ENCODE measurements around the gene ZNF814.
A peak's percentile ranks its signal among the peaks of the same experiment; 100 is the strongest.
"Not testable (repeated sequence)": the region's sequence is repeated elsewhere in the genome, so short reads cannot be mapped to it uniquely, and the experiment has no call there.

The ZNF814 gene

DNA sequence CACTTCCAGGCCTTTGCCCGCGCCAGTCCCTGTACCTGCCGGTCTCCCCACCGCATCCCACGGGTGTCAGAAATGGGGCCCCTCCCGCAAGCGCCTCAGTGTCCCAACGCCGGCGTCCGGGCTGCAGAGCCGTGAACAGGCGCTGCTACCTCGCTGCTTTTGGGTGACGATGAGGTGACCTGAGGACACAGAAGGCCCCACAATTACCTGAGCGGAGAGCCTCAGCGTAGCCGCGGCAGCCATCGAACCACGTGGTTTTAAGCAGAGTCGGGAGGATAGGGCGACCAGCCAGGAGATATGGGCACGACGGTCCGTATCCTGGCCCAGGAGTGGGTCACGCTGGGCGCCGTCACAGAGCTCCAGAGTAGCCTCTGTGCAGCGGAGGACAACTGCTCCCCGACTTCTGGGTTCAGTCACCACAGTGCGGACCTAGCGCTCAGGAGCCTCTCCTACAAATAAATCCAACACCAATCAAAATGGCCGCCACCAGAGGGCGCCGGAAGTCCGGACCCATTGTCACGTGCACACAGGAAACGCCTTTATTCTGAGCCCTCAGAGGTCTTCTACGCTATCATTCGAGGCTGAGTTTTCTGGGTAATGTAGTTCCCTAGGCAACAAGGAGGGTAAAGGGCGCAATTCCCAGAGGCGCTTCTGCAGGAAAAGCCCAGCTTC, at the start of gene ZNF814:
Gene ZNF814 (minus strand): TSS at position 478 of the 672 bp plus-strand sequence. CDS start 235 bp downstream, at position 243.
- DNase-seq (ENCODE audit: low spot score) = no peak

DNA sequence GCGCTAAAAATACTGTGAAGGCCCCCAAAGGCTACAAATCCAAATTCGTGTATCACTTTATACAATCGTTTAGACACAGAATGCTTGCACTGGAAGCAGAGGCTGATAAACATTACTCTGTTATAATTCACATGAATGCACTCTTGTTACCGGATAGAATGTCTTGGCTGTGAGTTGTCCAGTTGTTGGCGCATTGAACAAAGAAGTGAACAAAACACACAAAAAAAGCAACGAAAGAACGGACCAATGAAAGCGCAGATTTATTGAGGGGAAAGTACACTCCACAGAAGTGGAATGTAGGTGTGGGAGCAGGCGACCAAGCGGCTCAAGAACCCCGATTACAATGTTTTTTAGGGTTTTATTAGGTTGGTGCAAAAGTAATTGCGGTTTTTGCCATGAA, 46.9 kb upstream of the ZNF814 start:
- no peak for DNase-seq (ENCODE audit: low spot score)

DNA sequence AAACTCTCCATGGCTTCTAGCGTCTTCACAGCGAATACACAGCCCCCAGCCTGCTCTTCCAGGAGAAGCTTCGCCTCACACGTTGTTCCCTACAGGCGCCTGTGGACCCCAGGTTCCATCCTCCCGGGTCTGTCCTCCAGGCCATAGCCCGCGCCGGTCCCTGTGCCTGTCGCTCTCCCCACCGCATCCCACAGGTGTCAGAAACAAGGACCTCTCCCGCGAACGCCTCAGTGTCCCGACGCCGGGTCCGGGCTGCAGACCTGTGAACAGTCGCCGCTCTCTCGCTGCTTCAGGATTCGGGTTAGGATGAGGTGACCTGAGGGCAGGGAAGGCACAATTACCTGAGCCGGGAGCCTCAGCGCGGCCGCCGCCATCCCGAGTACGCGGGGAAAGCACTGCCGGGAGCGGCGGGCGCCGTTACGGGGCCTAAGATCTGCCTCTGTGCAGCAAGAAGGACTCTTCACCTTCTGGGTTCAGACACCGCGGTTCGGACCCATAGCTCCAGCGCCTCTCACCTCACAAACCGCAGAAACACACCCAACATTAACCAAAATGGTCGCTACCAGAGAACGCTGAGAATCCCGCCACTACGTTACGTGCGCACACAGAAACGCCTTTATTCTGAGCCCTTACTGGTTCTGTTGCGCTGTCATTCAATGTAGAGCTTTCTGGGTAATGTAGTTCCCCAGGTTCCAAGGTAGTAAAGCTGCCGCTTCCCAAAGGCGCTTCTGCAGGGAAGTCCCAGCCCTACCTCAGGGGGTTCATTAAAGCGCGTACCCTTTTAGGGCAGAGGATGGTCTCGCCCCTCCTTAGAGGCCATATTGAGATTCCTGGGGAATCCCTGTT, 46.2 kb upstream of the ZNF814 start, which contains the start of gene ZNF418:
Gene ZNF418 (minus strand): TSS at position 583 of the 846 bp plus-strand sequence. CDS start 1,580 bp downstream, outside the sequence.
- DNase-seq (ENCODE audit: low spot score) = no peak

DNA sequence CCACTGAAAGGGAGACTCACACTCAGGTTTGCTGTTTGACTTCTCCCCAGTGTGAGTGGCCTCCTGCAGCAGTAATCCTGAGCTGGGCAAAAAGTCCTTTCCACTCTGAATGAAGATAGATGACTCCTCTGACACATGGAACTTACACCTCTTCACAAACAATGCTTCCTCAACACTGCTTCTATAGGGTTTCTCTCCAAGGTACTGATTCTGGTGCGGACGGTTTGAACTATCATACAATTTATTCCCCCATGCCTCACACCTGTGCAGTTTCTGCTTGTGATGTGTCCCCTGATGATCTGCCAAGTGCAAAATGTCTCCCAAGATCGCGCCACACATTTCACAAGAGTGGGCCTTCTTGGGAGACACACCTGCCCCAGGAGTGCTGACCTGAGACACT, 38.8 kb upstream of the ZNF814 start:
- no peak for DNase-seq (ENCODE audit: low spot score)

DNA sequence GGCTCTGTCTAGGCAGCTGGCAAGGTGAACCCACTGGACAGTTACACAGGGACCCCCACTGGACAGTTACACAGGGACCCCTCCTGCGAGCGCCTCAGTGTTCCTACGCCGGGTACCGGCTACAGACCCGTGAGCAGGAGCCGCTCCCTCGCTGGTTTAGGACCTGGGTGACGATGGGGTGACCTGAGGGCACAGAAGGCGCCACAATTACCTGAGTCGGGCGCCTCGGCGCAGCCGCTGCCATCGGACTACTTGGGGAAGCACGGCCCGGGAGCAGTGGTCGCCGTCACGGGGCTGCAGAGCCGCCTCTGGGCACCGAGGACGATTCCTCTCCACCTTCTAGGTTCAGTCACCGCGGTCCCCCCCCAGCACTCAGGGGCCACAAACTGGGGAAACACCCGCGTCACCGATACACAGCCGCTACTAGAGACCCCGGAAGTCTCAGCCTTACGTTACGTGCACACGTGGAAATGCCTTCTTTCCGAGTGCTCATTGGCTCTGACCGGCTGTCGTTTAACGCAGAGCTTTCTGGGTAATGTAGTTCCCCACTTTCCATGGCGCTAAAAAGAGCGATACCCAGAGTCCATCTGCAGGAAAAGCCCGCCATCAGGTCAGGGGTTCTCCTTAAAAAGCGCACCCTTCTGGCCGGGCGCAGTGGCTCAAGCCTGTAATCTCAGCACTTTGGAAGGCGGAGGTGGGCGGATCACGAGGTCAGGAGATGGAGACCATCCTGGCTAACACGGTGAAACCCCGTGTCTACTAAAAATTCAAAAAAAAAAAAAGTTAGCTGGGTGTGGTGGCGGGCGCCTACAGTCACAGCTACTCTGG, 27.5 kb upstream of the ZNF814 start, which contains the start of gene ZNF417:
Gene ZNF417 (minus strand): TSS at position 425 of the 828 bp plus-strand sequence. CDS start 181 bp downstream, at position 244.
- DNase-seq (ENCODE audit: low spot score) = peak; percentile 45

DNA sequence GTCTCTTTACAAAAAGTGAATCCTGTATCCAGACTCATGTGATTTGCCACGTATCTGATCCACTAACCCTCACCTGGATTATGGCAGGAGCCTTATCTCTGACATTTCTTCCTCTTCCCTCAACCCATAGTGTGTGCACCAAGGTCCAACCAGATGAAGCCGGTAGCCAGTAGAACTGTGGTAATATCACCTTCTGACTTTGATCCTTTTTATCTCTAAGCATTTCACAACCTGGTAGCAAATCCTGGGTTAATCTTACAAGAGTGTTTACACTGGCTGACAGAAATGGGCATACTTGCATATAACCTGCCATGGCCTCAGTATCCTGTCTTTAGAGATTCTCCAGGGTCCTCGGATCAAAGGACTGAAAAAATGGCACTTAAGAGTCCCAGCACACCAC, 25.7 kb upstream of the ZNF814 start:
- DNase-seq (ENCODE audit: low spot score) = no peak

DNA sequence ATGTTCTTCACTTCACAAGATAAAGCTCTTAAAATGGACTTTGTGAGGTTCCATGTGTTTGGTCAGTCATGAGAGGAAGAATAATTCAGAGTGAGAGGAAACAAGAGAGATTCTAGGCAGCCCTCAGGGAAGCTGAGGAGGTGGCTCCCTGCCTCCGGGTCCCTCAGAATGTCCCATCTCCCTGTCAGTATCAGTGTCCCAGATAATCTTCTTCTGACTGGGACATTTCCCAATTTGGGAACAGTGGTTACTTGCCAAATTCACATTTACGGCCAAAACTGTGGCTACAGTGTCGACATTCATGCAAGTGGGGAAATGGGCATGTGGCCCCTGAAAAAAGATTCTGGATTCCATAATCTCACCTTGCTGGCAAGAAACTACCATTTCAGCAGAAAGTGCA, 18.6 kb upstream of the ZNF814 start:
- DNase-seq (ENCODE audit: low spot score) = no peak

DNA sequence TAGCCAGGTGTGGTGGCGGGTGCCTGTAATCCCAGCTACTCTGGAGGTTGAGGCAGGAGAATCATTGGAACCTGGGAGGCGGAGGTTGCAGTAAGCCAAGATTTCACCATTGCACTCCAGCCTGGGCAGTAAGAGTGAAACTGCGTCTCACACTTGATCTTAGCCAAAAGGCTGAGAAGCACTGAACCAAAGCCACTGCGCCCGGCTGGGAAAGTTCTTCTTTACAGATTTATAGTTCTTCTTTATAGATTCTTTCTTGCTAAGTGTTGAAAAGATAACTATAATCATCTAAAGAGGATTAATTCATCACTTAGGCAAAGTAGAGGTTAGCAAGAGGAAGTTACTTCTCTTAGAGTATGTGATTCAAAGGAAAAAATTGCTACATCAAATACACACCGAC, 16.4 kb upstream of the ZNF814 start:
- no peak for DNase-seq (ENCODE audit: low spot score)

DNA sequence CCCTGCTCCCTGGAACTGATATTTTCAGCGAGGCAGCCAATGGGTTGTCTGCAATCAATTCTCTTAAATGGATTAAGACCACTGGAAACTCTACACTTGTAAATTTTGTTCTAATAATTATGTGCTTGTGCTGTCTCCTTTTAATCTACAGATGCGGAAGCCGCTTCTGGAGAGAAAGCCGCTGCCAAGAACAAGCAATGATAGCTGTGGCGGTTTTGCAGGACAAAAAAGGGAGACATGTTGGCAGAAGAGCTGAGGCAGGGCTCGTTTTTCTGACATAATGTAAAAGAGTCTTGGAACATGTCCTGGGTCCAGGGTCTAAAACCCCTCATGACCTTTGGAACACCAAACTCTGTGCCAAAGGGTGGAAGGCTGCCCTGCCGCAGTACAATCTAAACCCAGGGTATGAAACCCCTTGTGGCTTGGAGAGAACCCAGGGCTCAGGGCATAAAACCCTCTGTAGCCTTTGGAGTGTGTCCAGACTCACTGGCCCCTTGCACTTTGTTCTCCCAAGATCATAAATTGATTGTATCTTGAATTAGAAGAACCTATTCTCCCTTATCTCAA, 14.9 kb upstream of the ZNF814 start:
- no peak for DNase-seq (ENCODE audit: low spot score)

DNA sequence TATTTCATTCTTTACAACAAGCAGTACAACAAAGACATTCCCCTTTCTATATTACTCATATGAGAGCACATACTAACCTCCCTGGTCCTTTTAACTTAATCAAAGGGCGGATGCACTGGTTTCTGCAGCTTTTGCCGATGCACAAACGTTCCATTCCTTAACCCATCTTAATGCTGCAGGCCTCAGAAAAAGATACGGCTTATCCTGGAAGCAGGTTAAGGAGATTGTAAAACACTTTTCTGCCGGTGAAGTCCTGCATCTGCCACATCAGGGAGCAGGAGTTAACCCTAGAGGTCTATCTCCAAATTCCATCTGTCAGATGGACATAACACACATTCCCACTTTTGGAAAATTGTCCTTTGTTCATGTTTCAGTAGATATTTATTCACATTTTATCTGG, 11.5 kb upstream of the ZNF814 start:
- no peak for DNase-seq (ENCODE audit: low spot score)

DNA sequence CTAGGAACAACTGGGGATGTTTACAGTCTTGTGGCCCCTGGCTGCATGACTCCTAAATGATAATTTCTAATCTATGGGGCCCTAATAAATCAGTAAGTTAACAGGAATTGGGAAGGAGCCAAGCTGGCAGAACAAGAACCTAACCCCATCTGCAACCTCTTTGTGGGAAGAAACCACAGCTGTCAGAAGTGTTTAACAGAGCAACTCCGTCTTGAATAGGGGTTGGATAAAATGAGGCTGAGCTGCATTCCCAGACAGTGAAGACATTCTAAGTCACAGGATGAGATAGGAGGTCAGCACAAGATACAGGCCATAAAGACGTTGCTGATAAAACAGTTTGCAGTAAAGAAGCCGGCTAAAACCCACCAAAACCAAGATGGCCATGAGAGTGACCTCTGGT, 1.9 kb upstream of the ZNF814 start:
- DNase-seq (ENCODE audit: low spot score) = not testable (repeated sequence)

DNA sequence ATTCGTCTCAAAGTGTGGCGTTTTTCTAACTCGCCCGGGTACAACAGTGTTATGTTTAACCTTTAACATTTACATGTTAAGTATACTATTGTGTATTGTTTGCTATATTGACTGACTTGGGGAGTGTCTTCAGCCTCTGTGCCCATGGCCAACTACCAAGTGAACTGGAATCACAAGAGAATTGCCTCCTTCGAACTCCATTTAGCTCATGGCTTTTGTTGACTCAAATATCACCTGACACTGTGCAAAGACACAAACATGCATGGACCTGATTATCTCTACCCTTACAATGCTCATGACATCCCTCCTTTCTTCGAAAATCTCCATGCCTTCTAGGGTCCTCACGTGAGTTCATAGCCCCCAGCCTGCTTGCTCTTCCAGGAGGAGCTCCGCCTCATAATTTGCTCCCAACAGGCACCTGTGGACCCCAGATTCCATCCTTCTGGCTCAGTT, 704 bp downstream of the ZNF814 start:
- DNase-seq (ENCODE audit: low spot score) = no peak

DNA sequence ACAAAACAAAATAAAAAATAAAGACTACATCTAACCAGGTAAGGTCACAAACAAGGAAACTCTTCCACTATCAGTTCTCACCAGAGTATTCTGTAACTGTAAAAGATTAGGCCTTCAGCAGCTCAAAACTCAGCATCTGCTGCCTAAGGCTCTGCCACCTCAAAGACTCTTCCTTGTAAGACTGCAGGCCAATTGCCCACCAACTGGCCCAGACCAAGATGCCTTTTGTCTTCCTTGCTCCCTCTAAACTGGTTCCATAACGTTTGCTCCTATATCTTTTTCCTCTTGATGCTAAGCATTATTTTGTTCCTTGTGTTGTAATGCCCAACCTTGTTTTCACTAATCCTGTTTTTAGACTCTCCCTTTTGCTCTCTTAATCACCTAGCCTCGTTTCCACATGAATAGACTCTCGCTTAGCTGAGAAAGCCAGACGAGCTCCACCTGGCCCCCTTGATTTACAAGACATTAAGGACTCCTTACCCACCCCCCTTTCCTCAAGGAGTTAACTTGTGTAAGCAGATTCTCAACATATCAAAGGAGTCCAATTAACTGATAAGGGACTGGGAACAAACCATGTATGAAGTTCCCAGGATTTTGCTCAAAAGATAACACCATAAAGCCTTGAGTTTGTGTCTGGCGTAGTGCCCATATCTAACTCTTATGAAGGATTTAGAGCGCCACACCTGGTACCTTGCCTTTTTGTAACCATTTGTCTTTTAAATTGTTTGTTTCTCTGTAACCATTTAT, 1.5 kb downstream of the ZNF814 start:
- no peak for DNase-seq (ENCODE audit: low spot score)

DNA sequence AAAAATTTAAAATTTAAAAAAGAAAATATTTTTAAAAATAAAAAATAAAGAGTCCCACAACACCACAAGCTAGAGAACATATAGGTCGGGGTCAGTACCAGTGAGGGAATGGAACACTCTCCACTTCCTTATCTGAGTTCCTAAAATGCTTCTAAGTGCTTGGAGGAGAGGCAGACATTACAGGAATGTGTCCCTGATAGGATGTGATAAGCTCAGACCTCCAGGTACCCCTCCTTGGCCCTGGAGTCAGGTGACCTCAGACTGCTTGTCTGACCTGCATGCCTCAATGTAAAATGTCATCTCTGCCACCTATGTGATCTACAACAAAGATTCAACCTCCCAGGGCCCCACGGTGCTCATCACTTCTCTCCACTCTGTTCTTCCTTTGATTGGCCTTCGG, 2.8 kb downstream of the ZNF814 start:
- no peak for DNase-seq (ENCODE audit: low spot score)

DNA sequence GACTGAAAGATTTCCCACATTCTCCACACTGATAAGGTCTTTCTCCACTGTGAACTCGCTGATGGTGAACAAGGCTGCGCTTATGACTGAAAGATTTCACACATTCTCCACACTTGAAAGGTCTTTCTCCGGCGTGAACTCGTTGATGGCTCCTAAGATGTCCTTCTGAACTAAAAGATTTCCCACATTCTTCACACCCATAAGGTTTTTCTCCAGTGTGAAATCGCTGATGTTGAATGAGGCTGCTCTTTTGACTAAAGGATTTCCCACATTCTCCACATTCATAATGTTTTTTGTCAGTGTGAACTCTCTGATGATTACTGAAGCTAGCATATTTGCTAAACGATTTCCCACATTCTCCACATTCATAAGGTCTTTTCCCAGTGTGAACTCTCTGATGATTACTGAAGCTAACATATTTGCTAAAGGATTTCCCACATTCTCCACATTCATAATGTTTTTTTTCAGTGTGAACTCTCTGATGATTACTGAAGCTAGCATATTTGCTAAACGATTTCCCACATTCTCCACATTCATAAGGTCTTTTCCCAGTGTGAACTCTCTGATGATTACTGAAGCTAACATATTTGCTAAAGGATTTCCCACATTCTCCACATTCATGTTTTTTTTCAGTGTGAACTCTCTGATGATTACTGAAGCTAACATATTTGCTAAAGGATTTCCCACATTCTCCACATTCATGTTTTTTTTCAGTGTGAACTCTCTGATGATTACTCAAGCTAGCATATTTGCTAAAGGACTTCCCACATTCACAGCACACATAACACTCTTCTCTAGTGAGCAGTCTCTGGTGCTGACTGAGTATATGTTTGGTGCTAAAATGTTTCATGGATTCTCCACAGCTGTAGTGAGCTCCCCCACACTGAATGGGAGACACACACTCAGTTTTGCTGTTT, 14.7 kb downstream of the ZNF814 start:
- DNase-seq (ENCODE audit: low spot score) = not testable (repeated sequence)

DNA sequence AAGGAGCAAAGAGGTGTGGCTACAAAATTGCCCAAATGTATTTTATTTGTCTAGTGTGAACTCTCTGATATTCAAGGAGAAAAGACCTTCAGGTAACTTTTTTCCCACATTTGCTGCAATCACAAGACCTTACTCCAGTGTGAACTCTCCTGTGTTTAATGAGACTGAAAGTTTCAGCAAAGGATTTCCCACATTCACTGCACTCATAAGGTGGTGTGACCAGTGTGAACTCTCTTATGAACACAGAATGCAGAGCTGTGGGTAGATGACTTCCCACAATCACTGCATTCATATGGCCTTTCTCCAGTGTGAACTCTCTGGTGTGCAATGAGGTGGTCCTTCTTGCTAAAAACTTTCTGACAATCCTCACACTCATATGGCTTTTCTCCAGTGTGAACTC, 16.4 kb downstream of the ZNF814 start:
- no peak for DNase-seq (ENCODE audit: low spot score)

DNA sequence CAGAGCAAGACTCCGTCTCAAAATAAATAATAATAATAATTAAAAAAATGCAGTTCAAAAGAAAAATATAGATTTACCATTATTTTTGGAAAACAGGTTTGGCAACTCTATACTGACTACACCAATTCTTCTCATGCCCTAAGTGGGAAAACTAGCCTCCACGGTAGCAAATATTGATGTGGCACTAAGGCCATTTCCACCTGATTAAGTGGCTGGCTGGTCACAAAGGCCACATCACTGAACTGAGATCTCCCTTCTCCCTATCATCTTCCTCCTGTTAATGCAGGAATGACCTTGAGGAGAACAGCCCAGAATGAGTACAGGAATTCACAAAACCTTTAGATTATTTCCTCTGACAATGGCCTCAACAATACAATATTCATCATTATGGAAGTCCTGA, 18.6 kb downstream of the ZNF814 start:
- no peak for DNase-seq (ENCODE audit: low spot score)

DNA sequence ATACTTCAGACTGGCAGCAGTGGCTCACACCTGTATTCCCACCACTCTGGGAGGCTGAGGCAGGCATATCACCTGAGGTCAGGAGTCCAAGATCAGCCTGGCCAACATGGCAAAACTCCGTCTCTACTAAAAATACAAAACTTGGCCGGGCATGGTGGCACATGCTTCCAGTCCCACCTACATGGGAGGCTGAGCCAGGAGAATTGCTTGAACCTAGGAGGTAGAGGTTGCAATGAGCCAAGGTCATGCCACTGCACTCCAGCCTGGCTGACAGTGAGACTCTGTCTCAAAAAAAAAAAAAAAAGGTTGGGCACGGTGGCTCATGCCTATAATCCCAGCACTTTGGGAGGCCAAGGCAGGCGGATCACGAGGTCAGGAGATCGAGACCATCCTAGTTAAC, 19.2 kb downstream of the ZNF814 start:
- not testable (repeated sequence) for DNase-seq (ENCODE audit: low spot score)

DNA sequence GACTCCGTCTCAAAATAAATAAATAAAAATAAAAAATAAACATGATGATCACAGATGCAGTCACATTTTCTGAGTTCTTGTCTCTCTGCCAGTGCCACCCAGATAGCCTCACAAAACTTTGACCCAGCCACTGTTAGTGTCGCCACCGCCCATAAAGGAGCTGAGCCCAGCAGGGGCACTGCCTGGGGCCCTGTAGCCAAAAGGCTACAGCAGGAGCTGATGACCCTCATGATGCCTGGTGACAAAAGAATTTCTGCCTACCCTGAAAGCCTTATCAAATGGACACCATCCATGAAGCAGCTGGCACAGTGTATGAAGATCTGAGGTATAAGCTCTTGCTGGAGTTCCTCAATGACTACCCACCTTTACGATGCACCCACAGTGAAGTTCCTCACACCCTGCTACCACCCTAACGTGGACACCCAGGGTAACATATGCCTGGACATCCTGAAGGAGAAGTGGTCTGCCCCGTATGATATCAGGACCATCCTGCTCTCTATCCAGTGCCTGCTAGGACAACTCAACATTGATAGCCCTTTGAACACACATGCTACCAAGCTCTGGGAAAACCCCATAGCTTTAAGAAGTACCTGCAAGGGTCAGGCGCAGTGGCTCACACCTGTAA, 20.9 kb downstream of the ZNF814 start:
- no peak for DNase-seq (ENCODE audit: low spot score)

DNA sequence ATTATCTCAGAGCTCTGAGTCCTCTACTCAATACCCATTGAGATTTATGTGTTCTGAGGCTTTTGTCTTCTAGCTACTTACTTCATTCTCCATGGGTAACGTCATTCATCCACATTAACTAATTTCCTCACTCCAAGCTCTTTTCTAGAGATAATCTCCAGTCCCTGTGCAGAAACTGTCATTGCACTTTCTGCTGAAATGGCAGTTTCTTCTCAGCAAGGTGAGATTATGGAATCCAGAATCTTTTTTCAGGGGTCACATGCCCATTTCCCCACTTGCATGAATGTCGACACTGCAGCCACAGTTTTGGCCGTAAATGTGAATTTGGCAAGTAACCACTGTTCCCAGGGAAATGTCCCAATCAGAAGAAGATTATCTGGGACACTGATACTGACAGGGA, 26.5 kb downstream of the ZNF814 start:
- not testable (repeated sequence) for DNase-seq (ENCODE audit: low spot score)
